GM18867 (cell line): ENCODE results near the gene VWA5B1.

Experiments
- ATAC-seq: cut with Tn5 transposase; IDR thresholded peaks from one replicate; pipeline ENCODE4 v1.9.1; 2021; ENCODE audit warnings: mild to moderate bottlenecking, moderate library complexity; ENCODE audit not compliant: unreplicated experiment

Gene VWA5B1

GRCh38 chr1:20320704-20321103 is 30.0 kb downstream of the VWA5B1 start:
- ATAC-seq: no peak

DNA sequence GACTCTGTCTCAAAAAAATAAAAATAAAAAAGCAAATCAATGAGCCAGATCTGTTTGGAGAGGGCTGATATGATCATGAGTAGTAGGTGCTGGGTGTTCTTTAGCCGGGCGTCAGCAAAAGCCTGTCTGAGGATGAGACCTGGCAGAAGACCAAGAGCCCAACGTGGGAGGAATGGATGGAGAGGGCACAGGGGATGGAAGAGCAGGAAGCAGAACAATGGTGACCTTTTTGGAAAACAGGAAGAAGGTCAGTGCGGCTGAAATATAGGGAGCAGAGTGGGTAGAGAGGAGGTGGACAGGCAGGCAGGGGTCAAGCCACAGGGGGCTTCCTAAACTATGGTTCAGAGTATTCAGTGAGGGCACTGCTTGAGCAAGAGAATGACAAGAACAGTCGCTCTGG is 30.9 kb downstream of the VWA5B1 start:
- no peak for ATAC-seq

DNA sequence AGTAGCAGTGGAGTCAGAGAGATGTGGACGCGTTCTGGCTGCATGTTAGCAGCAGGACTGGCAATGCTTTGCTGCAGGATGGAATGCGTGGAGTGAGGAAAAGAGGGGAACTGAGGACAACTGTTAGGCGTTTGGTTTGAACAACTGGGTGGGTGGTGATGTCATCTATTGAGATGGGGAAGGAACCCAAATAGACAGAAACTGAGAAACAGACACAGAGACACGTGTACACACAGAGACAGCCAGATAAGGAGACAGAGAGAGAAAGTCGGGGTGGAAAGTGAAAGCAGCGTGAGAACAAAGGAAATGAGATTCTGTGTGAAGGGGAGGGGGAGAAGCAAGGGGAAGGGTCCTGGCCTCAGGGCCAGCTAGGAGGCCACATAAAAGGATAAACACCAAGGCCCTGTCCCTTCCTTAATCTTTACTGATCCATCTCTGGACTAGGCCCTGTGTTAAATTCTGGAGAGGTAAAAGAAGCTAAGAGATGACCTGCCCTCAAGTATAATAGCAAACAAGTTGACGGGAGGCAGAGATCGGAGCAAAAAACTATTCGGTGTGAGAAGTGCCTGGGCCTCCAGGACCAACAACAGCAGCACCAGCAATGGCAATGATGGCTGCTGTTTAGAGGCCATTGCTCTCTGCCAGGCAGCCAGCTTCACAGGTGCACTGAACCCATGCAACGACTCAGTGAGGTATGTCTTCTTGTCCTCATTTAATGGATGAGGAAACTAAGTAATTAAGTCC is 31.6 kb downstream of the VWA5B1 start:
- ATAC-seq: peak; percentile 73

DNA sequence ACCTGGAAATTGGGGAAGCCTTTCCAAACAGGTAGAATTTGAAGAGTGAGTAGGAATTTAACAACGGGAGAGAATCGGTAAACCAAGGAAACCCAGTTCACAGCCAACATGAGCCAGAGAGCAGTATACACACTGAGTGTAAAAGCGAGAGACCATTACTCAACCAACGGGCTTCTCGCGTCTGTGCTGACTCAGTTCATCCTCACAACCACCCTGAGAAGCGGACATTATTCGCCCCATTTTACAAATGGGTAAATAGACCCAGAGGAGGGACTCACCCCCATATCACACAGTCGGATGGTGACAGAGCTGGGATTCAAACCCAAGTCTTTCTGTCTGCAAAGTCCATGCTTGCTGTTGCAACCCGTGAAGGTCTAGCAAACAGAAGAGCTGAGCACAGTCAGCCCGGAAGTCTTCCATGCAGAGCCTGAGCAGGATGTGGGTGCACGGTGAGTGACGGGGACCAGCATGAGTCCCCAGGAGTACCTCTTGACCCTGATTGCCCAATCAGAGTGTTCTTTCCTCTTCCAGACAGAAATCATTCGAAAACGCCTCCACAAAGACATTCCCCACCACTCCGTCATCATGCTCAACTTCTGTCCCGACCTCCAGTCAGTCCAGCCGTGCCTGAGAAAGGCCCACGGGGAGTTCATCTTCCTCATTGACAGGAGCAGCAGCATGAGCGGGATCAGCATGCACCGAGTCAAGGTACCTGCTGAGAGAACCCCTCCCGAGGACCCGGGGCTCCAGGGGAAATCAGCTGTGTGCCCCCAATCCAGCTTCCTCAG is 32.3 kb downstream of the VWA5B1 start:
- no peak for ATAC-seq

- no peak for ATAC-seq
These were observed 32.9 kb downstream of the VWA5B1 start for GRCh38 chr1:20323613-20323920.

- ATAC-seq: no peak
These were observed 34.2 kb downstream of the VWA5B1 start for GRCh38 chr1:20324704-20325406.

GRCh38 chr1:20325407-20325843 is 34.8 kb downstream of the VWA5B1 start:
- ATAC-seq: no peak

- ATAC-seq: no peak
These were observed 35.3 kb downstream of the VWA5B1 start for GRCh38 chr1:20325844-20326420.

GRCh38 chr1:20327467-20327866 is 36.8 kb downstream of the VWA5B1 start:
- no peak for ATAC-seq

- ATAC-seq: no peak
These were observed 37.5 kb downstream of the VWA5B1 start for GRCh38 chr1:20328201-20328600.

DNA sequence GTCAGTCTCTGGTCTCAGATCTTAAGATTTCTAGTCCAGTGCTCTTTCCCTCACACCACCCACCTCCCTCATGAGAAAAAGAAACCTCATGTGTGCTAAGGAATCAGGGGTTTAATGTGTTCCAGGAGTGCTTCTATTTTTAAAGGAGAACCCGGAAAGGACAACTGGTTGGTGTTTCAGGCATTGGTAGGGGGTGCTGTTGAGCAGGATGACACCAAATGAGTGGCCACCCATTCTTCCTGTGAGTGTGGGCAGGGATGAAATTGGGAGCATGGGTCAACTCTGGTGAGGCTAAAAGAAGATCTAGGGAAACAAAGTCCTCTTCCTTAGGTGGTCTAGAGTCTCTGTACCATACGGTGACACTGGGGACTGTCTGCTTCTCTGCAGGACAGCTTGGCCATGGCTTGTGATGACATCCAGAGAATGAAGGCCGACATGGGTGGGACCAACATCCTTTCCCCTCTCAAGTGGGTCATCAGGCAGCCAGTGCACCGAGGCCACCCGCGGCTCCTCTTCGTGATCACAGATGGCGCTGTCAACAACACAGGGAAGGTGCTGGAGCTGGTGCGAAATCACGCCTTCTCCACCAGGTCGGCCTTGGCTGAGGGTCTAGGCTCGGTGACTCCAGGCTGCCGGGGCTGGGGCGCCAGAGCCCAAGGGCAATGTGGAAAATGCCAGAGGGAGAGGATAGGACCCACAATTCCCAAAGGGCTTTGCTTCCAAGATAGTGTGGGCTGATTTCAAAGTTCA is 39.3 kb downstream of the VWA5B1 start:
- ATAC-seq: no peak

GRCh38 chr1:20334103-20334502 is 43.4 kb downstream of the VWA5B1 start:
- ATAC-seq: no peak

DNA sequence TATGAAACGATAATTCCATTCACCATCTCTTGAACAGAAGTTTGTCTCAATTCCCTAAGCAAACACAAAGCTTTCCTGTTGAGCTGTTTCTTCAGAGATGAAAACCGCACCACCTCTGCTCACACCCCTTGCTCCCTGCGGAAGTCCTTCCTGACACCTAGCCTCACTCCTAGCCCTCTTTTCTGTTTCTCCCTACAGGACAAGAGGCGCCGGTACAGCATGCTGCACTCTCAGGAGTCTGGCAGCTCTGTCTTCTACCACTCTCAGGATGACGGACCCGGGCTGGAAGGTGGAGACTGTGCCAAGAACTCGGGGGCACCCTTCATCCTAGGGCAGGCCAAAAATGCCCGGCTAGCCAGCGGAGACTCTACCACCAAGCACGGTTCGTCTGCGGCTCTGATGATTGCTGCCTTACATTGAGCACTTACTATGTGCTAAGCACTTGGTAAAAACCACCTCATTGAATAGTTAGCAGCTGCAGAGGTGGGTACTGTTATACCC is 45.5 kb downstream of the VWA5B1 start:
- no peak for ATAC-seq

GRCh38 chr1:20337581-20337980 is 46.9 kb downstream of the VWA5B1 start:
- ATAC-seq: no peak

DNA sequence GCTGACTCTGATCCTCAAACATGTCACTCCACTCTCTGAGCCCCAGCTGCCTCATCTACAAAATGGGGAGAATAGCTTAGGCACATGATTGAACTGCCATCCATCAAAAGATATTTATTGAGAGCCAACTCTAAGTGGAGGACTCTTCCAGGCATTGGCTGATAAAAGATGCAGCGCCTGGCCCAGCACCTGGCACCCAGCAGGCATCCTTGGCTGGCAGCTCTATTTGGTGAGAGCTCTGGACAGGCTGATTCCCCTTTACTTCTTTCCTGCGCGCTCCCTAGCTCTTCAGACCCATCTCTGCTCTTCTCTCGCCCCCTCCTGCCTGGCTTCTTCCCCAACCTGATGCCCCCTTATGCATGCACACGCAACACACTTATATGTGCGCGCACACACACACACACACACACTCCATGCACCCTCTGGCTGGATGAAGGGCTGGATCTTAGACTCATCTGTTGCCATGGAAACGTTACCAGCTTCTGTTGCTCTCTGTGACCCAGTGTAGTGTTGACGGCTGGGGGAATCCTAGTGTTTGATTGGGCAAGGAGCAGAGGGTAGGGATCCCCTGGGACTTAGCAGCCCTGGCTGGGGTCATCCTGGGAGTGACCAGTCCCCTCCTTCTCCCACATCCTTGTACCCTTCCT is 49.3 kb downstream of the VWA5B1 start:
- no peak for ATAC-seq

- no peak for ATAC-seq
These were observed 51.8 kb downstream of the VWA5B1 start for GRCh38 chr1:20342294-20343148.

GRCh38 chr1:20343149-20343937 is 52.7 kb downstream of the VWA5B1 start:
- no peak for ATAC-seq

DNA sequence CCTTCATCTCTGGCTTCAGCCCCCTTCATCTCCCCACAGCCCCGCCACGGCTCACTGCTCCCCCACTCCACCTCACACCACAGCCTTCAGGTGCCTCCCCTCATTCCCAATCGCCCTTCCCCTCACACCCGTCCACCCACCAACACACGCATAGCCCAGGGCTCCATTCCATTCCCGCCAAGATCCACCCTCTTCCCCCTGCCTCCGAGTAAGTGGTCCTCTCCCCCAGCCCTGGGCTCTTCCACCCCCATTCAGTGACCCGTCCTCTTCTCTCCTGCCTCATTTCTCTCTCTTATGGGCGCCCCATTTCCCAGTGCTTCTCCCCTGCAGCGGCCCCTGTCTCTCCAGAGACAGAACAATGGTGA is 53.2 kb downstream of the VWA5B1 start:
- ATAC-seq: no peak
